ENCODE measurements around the gene CLCA2.
"Not testable (repeated sequence)": the region's sequence is repeated elsewhere in the genome, so short reads cannot be mapped to it uniquely, and the experiment has no call there.

Gene CLCA2

DNA sequence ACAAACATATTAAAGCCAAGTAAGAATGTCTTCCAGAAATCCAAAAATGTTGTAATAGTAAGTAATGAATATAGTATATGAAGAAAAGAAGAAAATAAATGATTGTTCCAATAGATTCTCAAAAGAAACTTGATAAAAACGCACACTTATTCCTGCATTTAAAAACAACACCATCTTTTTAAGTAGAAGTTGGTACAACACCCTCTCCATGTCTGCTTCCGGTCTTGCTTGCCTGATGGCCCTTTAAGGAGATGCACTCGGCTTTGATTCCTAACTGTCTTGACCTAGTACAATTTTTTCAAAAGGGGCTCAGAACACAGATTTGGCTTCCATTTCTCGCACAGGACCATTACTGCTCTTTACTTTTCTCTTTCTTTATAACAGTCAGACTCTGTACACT, 53.7 kb downstream of the CLCA2 start:
- DNase-seq: no peak

DNA sequence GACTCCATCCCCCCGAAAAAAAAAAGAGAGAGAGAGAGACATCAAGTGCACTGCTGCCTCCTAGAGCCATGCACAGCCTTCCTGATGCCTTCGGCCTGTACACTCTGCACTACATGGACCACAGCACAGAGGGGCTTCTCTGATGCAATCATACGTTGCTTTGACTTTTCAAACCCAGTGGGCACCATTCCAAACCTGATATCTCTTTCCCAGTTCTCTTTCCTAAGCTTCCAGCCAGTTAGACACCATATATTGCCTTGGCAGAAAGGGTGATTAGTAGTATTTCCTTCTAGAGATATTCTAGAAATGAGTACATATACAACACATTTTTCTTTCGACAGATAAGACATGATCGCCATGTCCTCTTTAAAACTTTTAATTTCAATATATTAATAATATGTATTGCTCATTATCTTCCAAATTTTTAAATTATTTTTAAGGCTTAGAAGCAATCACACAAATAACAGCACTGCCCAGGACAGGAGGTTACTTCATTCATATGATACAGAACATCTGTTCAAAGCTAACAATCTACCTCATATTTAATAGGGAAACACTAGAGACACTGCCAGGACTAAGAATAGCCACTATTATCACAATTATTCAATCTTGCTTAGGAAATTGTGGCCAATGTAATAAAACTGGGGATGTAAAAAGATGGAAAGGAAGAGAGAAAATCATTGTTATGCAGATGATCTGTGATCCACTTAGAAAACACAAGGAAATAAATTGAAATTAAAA, 54.6 kb downstream of the CLCA2 start:
- no peak for DNase-seq

DNA sequence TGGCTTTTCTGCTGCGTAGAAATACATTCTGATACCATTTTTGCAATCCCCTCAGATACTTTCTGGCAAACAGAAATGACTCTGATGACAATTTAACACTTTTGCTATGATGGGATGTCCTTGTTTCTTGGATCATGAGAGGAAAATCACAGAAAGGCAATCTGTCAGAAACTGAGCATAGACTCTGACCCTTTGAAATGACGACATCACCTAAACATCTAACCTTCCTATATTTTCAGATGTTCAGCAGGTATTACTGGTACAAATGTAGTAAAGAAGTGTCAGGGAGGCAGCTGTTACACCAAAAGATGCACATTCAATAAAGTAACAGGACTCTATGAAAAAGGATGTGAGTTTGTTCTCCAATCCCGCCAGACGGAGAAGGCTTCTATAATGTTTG, 58.0 kb downstream of the CLCA2 start:
- no peak for DNase-seq

GRCh38 chr1:86487131-86487810, 63.3 kb downstream of the CLCA2 start:
- DNase-seq: no peak

GRCh38 chr1:86487811-86488141, 63.8 kb downstream of the CLCA2 start:
- no peak for DNase-seq

DNA sequence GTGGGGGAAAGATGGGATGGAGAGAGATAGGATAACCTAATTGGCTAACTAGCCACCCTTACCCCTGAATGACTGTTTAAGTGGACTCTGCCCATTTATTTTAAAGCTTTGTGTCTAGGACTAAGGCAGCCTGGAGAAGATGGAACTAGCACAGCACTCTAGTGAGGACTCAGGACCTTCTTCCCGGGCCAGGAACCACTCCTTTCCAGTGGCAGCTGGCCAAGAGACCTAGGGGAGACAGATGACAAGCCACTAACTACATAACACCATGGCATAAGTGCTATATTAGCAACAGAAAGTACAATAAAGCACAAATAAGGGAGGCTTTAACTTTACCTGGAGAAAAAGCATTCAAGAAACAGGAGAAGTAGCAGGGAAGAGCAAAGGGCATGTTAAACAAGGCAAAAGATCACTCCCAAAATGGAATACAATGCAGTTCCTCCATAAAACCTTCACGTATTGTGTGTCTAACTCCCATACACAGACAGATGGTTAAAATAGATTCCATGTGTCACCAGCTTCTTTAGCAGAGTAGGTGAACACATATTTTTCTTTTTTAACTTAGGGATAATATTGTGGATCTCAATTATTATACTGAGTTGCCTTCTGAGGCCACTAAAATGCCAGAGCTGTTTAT, 65.4 kb downstream of the CLCA2 start:
- no peak for DNase-seq

DNA sequence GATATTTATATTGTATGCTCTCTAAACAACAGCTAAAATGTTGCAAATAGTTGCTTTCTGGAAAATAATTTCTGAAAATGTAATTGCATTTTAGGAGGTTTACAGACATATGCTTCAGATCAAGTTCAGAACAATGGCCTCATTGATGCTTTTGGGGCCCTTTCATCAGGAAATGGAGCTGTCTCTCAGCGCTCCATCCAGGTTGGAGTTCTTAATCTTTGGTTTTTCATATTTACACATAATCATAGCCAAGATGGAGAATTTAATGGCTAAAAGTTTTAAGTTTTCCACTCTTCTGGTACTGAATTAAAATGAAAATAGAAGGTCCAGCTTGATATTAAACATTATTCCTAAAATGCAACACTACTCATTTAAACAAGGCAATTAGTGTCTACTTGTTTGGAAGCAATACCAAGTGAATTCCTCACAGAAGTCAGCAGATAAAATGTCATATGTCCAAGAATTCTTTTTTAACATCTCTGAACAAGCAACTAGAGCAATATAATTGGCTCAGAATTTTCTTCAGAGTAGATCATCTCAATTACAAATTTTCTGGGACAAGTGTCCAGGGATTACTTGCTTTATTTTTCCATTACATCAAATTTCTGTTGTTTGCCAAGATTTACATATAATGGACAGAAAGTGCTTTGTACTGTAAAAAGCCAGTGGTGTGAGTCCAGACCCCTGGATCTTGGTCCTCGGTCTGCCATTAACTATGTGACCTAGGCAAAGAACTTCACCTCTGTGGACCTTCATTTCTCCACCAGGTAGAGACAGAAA, 67.4 kb downstream of the CLCA2 start:
- no peak for DNase-seq

GRCh38 chr1:86498281-86498680, 74.3 kb downstream of the CLCA2 start:
- DNase-seq: no peak

GRCh38 chr1:86499987-86500593, 76.1 kb downstream of the CLCA2 start:
- DNase-seq: no peak

GRCh38 chr1:86500714-86501113, 76.7 kb downstream of the CLCA2 start:
- DNase-seq: no peak

DNA sequence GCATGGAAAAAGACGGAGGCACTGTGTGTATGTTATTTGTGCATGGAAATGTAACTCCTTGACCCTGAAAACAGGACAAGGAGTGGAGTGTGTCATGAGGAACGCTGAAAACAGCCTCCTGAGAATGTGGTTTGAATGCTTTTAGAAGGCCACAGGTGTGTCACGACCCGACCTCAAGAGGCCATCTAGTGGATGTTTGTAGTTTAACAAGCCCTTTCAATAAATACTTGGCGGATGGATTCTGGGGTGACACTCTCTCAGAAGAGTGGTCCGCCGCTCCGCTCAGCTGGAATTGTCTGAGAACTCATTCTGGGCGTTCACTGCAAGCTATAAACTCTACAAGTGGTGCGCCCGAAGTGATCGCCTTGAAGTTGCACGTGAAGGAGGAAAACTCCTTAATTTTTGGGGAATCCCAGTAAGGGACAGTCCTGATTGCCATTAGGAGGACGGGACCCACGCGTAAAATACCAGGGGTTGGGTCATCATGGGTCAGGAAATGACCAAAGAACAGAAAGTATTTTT, 78.2 kb downstream of the CLCA2 start:
- DNase-seq: not testable (repeated sequence)

GRCh38 chr1:86502721-86503405, 78.9 kb downstream of the CLCA2 start:
- DNase-seq: no peak

- no peak for DNase-seq
Observed at GRCh38 chr1:86503406-86504136, 79.6 kb downstream of the CLCA2 start.

- no peak for DNase-seq
Observed at GRCh38 chr1:86504137-86504479, 80.1 kb downstream of the CLCA2 start.

DNA sequence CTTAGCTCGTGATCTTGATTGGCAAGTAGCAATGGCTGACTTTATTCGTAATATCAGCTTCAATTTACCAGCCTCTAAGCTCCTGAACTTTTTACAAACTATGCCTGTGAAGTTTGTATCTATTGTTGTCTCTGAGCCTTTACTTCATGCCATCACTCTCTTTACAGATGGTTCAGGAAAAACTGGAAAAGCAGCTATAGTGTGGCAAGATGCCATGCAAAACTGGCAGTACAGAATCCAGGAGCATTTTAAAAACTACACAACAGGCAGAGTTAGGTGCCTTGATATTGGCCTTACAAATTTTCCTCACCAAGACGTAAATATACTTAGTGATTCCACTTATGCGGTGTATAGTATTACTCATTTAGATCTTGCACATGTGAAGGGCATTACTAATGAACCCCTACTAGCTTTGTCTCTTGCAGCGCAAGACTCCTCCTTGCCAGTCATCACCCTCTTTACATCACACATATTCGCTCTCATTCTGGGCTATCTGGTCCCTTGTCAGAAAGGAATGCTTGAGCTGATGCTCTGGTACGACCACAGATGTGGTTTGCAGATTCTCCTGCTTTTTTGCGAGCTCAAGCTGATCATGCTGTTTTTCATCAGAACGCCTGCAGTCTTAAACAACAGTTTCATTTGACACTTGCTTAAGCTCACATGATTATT, 81.1 kb downstream of the CLCA2 start:
- DNase-seq: no peak

DNA sequence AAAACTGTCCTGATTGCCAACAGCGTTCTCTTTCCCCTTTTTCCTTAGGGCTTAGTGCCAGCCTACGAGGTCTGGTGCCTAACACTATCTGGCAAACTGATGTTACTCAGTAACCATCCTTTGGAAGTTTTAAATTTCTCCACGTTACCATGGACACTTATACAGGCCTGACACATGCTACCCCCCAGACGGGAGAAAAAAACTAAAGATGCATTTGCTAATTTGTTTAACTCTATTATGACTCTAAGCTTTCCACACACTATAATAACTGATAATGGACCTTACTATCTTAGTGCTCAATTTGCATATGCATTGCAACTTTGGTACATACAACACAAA, 81.6 kb downstream of the CLCA2 start:
- no peak for DNase-seq
